Breast epithelium (tissue), 4 donors: ENCODE results near the gene FUT2. TPM values are rescaled to one million over a fixed set of nuclear protein-coding genes. Genes with fewer than 3 reads are reported as not detected.
A peak's percentile ranks its signal among the peaks of the same experiment; 100 is the strongest.

Experiments
- DNase-seq, 2 donors: peaks; one replicate each; pipeline ENCODE4 v3.0.0-alpha.2; 2019; ENCODE audit warnings: low spot score in 2 of 2
- H3K27ac ChIP-seq, 2 donors: fragments of 200-600 bp; sonication (generic) in 1 of 2; one replicate each; pipeline ENCODE4 v1.5.1; 2016 to 2019; ENCODE audit warnings: mild to moderate bottlenecking in 1 of 2
- H3K27me3 ChIP-seq, 2 donors: fragments of 200-600 bp; sonication (generic) in 1 of 2; one replicate each; pipeline versions ENCODE4 v1.5.1 to v1.6.0; 2017 to 2019; ENCODE audit warnings: control low read depth in 1 of 2, mild to moderate bottlenecking in 1 of 2
- H3K36me3 ChIP-seq: fragments of 200-600 bp; one replicate; pipeline ENCODE4 v1.5.1; 2019
- H3K4me1 ChIP-seq, 2 donors: fragments of 200-600 bp; sonication (generic); one replicate each; pipeline ENCODE4 v1.5.1; 2016 to 2019; ENCODE audit warnings: control low read depth in 1 of 2
- H3K4me3 ChIP-seq, 3 donors: fragments of 200-600 bp; sonication (generic); 1 replicate in 2 of 3; 2 replicates in 1 of 3; pipeline ENCODE4 v1.5.1; 2016 to 2019; ENCODE audit warnings: mild to moderate bottlenecking in 3 of 3, moderate library complexity in 2 of 3
- H3K9me3 ChIP-seq, 2 donors: fragments of 200-600 bp; sonication (generic) in 1 of 2; one replicate each; pipeline ENCODE4 v1.5.1; 2016 to 2019; ENCODE audit warnings: control low read depth in 1 of 2
- CTCF ChIP-seq, 3 donors: fragments of 450-650 bp; IDR thresholded peaks; one replicate each; pipeline ENCODE4 v1.5.1; 2016 to 2017; ENCODE audit warnings: antibody characterized with exemption in 3 of 3, mild to moderate bottlenecking in 3 of 3, moderate library complexity in 3 of 3
- POLR2A ChIP-seq: fragments of 450-650 bp; IDR thresholded peaks from one replicate; pipeline ENCODE4 v1.6.1; 2016; ENCODE audit warnings: antibody characterized with exemption, mild to moderate bottlenecking, moderate library complexity
- POLR2AphosphoS5 ChIP-seq, 3 donors: sonication (generic); formaldehyde crosslinking; IDR thresholded peaks; one replicate each; pipeline ENCODE4 v1.6.1; 2017; ENCODE audit warnings: antibody characterized with exemption in 3 of 3
- intact Hi-C: fragments of 100-400 bp; cut with DNase I; formaldehyde crosslinking; loops from one replicate; pipeline ENCODE4 v1.15.1; 2023; ENCODE audit warnings: low total_unique reads
- total RNA-seq, 3 donors: library from RNA; depleted of rRNA; stranded (reverse); fragments of >200 nt; gene quantifications; one replicate each; pipeline ENCODE4 v1.1.0, GENCODE V29; 2016

Gene FUT2
- total RNA-seq, 3 donors from 2014 or later = 2.6 to 5.9 TPM; not detected in 1

DNA sequence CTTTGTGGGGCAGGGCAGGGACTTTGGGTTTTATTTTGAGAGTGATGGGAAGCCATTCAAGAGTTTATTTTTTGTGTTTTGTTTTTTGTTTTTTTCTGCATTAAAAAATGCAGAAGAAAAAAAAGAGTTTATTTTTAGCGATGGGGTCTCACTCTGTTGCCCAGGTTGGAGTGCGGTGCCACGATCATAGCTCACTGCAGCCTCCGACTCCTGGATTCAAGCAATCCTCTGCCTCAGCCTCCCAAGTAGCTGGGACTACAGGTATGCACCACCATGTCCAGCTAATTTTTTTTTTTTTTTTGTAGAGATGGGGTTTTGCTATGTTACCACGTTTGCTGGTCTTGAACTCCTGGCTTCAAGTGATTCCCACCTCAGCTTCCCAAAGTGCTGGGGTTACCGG is 37.3 kb upstream of the FUT2 start:
- H3K27me3 ChIP-seq = no peaks in the 10 kb centered on the region
- H3K4me1 ChIP-seq = no peaks in the 10 kb centered on the region
- no peaks in the 10 kb centered on the region for H3K9me3 ChIP-seq
- no peak for DNase-seq
- H3K36me3 ChIP-seq = no peaks in the 10 kb centered on the region
- H3K4me3 ChIP-seq = no peak overlapping the region
- no peak overlapping the region for H3K27ac ChIP-seq
- intact Hi-C loops = no loop called here
- no peak for TF ChIP-seq POLR2AphosphoS5 (IDR thresholded peaks at IDR 0.05)
- no peak for TF ChIP-seq POLR2A
- TF ChIP-seq CTCF (IDR thresholded peaks at IDR 0.05) = no peak

GRCh38 chr19:48659768-48660167 is 36.0 kb upstream of the FUT2 start:
- no peak for TF ChIP-seq CTCF (IDR thresholded peaks at IDR 0.05)
- TF ChIP-seq POLR2A = no peak
- TF ChIP-seq POLR2AphosphoS5 (IDR thresholded peaks at IDR 0.05) = no peak
- no peak overlapping the region for H3K27ac ChIP-seq
- DNase-seq = no peak
- intact Hi-C loops = no loop called here
- H3K36me3 ChIP-seq = no peaks in the 10 kb centered on the region
- H3K27me3 ChIP-seq = no peaks in the 10 kb centered on the region
- H3K9me3 ChIP-seq = no peaks in the 10 kb centered on the region
- no peaks in the 10 kb centered on the region for H3K4me1 ChIP-seq
- H3K4me3 ChIP-seq = no peak overlapping the region

DNA sequence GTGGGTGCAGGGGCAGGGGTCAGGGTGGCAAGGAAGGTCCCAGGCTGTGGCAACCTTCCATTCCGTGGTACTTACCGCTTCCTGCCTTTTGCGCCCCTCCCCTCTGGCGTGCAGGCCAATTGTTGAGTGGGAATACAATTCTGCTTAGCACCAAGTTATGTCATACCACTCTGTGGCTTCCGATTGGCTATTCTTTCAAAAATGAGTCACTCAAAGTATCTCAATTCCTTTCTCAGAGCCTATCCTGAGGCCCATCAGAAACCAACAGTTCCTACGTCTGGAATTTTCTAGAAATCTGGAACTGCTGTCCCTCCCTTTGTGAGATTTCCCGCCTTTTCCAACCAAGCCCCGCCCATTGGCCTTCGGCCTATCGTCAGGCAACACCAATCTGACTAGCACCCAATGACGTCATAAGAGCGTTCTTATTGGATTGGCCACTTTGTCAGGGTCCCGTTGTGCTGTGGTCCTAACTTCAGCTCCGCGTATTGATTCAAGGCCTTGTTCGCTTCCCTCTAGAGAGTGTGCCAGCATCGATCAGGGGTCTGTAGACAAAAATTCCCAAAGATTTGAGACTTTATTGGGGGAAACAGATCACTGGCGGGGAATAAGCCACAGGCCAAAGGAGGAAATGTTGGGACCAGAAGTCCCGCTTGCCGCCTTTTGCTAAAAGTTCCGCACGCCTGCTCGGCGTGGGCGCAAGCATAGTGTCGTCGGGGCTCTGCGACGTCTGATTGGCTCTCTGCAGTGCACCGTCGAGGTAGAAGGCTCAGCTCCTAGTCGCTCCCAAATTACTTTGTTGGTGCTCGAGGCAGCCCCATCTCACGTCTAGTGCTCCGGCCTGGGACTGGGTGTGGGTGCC is 34.7 kb upstream of the FUT2 start:
- Histone ChIP-seq H3K9me3 (no peaks in the 10 kb centered on the region), H3K27me3 (no peaks in the 10 kb centered on the region), H3K27ac (peak overlapping the region; percentile 10 to 51), H3K4me3 (peak overlapping the region in 1 of 3 donors; percentile 44), H3K36me3 (no peaks in the 10 kb centered on the region), H3K4me1 (no peaks in the 10 kb centered on the region)
- intact Hi-C loops = no loop called here
- DNase-seq = peak in 1 of 2 donors; percentile 83
- TF ChIP-seq CTCF (IDR thresholded peaks at IDR 0.05) (no peak), POLR2AphosphoS5 (IDR thresholded peaks at IDR 0.05) (no peak), POLR2A (no peak)

DNA sequence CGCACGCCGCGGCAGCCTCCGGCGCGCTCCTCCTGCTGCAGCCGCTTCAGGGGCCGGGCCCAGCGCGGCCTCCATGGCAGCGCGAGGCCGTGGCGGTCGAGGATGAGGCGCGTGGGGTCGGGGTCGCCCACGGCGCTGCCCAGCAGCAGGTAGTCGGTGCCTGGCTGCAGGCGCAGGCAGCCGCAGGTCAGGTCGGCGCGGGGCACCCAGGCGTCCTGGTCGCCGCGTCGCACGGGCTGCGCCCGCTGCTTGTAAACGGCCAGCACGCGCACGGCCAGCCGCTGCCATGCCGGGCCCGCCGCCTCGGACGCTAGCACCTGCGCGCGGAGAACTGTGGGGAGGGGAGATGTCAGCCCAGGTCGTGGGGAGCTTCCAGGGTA is 34.1 kb upstream of the FUT2 start:
- Histone ChIP-seq H3K36me3 (no peaks in the 10 kb centered on the region), H3K4me3 (no peak overlapping the region), H3K27me3 (no peaks in the 10 kb centered on the region), H3K9me3 (no peaks in the 10 kb centered on the region), H3K27ac (no peak overlapping the region), H3K4me1 (no peaks in the 10 kb centered on the region)
- TF ChIP-seq POLR2AphosphoS5 (IDR thresholded peaks at IDR 0.05) (no peak), POLR2A (no peak), CTCF (IDR thresholded peaks at IDR 0.05) (no peak)
- DNase-seq = no peak
- intact Hi-C loops = no loop called here

DNA sequence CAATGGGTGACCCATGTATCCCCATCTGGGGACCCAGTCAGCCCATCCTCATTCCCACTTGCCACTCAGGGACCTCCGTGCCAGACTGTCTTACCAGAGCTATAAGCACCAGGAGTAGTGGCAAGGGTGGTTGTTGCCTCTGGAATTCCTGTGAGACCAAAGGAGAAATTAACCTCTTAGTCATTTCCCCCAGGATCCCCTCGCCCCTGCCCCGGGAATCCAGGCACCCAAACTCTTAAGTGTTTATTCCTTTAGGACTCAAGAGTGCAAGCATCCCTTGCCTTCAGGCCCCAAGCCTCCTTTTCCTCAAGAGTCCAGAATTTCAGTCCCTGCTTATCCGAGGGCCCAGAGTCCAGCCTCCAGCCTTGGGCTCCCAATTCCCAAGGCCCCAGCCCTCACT is 32.1 kb upstream of the FUT2 start:
- H3K4me3 ChIP-seq = no peak overlapping the region
- no peak overlapping the region for H3K27ac ChIP-seq
- intact Hi-C loops = no loop called here
- no peaks in the 10 kb centered on the region for H3K4me1 ChIP-seq
- H3K27me3 ChIP-seq = no peaks in the 10 kb centered on the region
- TF ChIP-seq CTCF (IDR thresholded peaks at IDR 0.05) (no peak), POLR2AphosphoS5 (IDR thresholded peaks at IDR 0.05) (no peak), POLR2A (no peak)
- H3K9me3 ChIP-seq = no peaks in the 10 kb centered on the region
- no peak for DNase-seq
- no peaks in the 10 kb centered on the region for H3K36me3 ChIP-seq
